Activated CD4-positive, CD25-positive, alpha-beta regulatory T cell (primary cell): ENCODE measurements around the gene DPRX.

ENCODE experiments used
- DNase-seq, 4 experiments: peaks; one replicate each; lab custom pipeline; 2025; lab: John Stamatoyannopoulos, UW

The DPRX gene

GRCh38 chr19:53631949-53632407, at the start of gene DPRX:
TSS of gene DPRX (plus strand) at chr19:53631999. CDS start at chr19:53632107, 108 bp downstream.
- DNase-seq: no peak

GRCh38 chr19:53583181-53583580, 48.6 kb upstream of the DPRX start:
- DNase-seq: no peak

GRCh38 chr19:53586277-53586691, 45.5 kb upstream of the DPRX start:
- no peak for DNase-seq

- no peak for DNase-seq
These were observed 36.8 kb upstream of the DPRX start for GRCh38 chr19:53594811-53595509.

GRCh38 chr19:53595510-53595867, 36.3 kb upstream of the DPRX start:
- no peak for DNase-seq

GRCh38 chr19:53596056-53596455, 35.7 kb upstream of the DPRX start:
- no peak for DNase-seq

- DNase-seq: no peak
These were observed 34.8 kb upstream of the DPRX start for GRCh38 chr19:53597023-53597422.

- DNase-seq: no peak
These were observed 33.4 kb upstream of the DPRX start for GRCh38 chr19:53598361-53598760.

- DNase-seq: no peak
These were observed 31.6 kb upstream of the DPRX start for GRCh38 chr19:53600217-53600616.

GRCh38 chr19:53606031-53606430, 25.8 kb upstream of the DPRX start:
- no peak for DNase-seq

- DNase-seq: no peak
These were observed 23.4 kb upstream of the DPRX start for GRCh38 chr19:53608381-53608780.

GRCh38 chr19:53612762-53613526, 18.9 kb upstream of the DPRX start:
- DNase-seq: no peak

- no peak for DNase-seq
These were observed 9.7 kb upstream of the DPRX start for GRCh38 chr19:53621885-53622740.

- no peak for DNase-seq
These were observed 6.8 kb upstream of the DPRX start for GRCh38 chr19:53624771-53625545.

- DNase-seq: no peak
These were observed 5.3 kb upstream of the DPRX start for GRCh38 chr19:53626486-53626885.

- DNase-seq: no peak
These were observed 4.8 kb upstream of the DPRX start for GRCh38 chr19:53626976-53627375.

- no peak for DNase-seq
These were observed 3.0 kb downstream of the DPRX start for GRCh38 chr19:53634768-53635167.

- no peak for DNase-seq
These were observed 7.7 kb downstream of the DPRX start for GRCh38 chr19:53639471-53639870.

GRCh38 chr19:53642381-53643099, 10.7 kb downstream of the DPRX start:
- DNase-seq: no peak

GRCh38 chr19:53644061-53644816, 12.4 kb downstream of the DPRX start:
- no peak for DNase-seq
